HL-60/S4 treated with retinoic acid at 250 ng/mL for 4 days and 3 days (cell line): ENCODE data around the gene TUBB2B.

Experiments used
- in situ Hi-C: fragments of 300-500 bp; cut with MboI; formaldehyde crosslinking; loops from 2 replicates; pipeline ENCODE4 v1.7.0; 2022; ENCODE audit warnings: low sequenced_read_pairs

Gene TUBB2B

GRCh38 chr6:3227363-3228045, at the start of gene TUBB2B:
TUBB2B (minus strand) TSS chr6:3227653; CDS start chr6:3227543, 110 bp downstream.
- in situ Hi-C loops: no loop called here

- in situ Hi-C loops: loop anchor here (10.0 kb wide), 1 partner anchor 458 kb away; no protein-coding TSS in a partner anchor
These were observed 49.8 kb upstream of the TUBB2B start for GRCh38 chr6:3277251-3277650.

- in situ Hi-C loops: loop anchor here (10.0 kb wide), 1 partner anchor 458 kb away; no protein-coding TSS in a partner anchor
These were observed 49.0 kb upstream of the TUBB2B start for GRCh38 chr6:3276174-3277167.

GRCh38 chr6:3273707-3274521, 46.5 kb upstream of the TUBB2B start:
- in situ Hi-C loops: loop anchor here (10.0 to 25.0 kb wide), 2 partner anchors 287 to 461 kb away; partner anchors contain the start of gene NQO2

- in situ Hi-C loops: loop anchor here (10.0 to 25.0 kb wide), 2 partner anchors 286 to 462 kb away; partner anchors contain the start of gene NQO2
These were observed 45.6 kb upstream of the TUBB2B start for GRCh38 chr6:3272911-3273547.

GRCh38 chr6:3271756-3272155, 44.3 kb upstream of the TUBB2B start:
- in situ Hi-C loops: loop anchor here (10.0 to 25.0 kb wide), 2 partner anchors 284 to 463 kb away; partner anchors contain the start of gene NQO2

GRCh38 chr6:3270258-3270657, 42.8 kb upstream of the TUBB2B start:
- in situ Hi-C loops: loop anchor here (10.0 to 25.0 kb wide), 2 partner anchors 283 to 465 kb away; partner anchors contain the start of gene NQO2

GRCh38 chr6:3269281-3269975, 42.0 kb upstream of the TUBB2B start:
- in situ Hi-C loops: loop anchor here (25.0 kb wide), 1 partner anchor 282 kb away; the partner anchor contains the start of gene NQO2

- in situ Hi-C loops: loop anchor here (25.0 kb wide), 1 partner anchor 281 kb away; the partner anchor contains the start of gene NQO2
These were observed 41.2 kb upstream of the TUBB2B start for GRCh38 chr6:3268680-3269079.

- in situ Hi-C loops: loop anchor here (25.0 kb wide), 1 partner anchor 280 kb away; the partner anchor contains the start of gene NQO2
These were observed 39.7 kb upstream of the TUBB2B start for GRCh38 chr6:3267162-3267561.

GRCh38 chr6:3266170-3266569, 38.7 kb upstream of the TUBB2B start:
- in situ Hi-C loops: loop anchor here (25.0 kb wide), 1 partner anchor 279 kb away; the partner anchor contains the start of gene NQO2

GRCh38 chr6:3265671-3266070, 38.2 kb upstream of the TUBB2B start:
- in situ Hi-C loops: loop anchor here (25.0 kb wide), 1 partner anchor 278 kb away; the partner anchor contains the start of gene NQO2

- in situ Hi-C loops: loop anchor here (25.0 kb wide), 1 partner anchor 277 kb away; the partner anchor contains the start of gene NQO2
These were observed 36.9 kb upstream of the TUBB2B start for GRCh38 chr6:3264356-3264755.

GRCh38 chr6:3263096-3263495, 35.6 kb upstream of the TUBB2B start:
- in situ Hi-C loops: loop anchor here (25.0 kb wide), 1 partner anchor 276 kb away; the partner anchor contains the start of gene NQO2

GRCh38 chr6:3261921-3262320, 34.5 kb upstream of the TUBB2B start:
- in situ Hi-C loops: loop anchor here (25.0 kb wide), 1 partner anchor 275 kb away; the partner anchor contains the start of gene NQO2

GRCh38 chr6:3261518-3261820, 34.0 kb upstream of the TUBB2B start:
- in situ Hi-C loops: loop anchor here (25.0 kb wide), 1 partner anchor 274 kb away; the partner anchor contains the start of gene NQO2

- in situ Hi-C loops: loop anchor here (25.0 kb wide), 1 partner anchor 274 kb away; the partner anchor contains the start of gene NQO2
These were observed 33.5 kb upstream of the TUBB2B start for GRCh38 chr6:3260772-3261517.

- in situ Hi-C loops: loop anchor here (25.0 kb wide), 1 partner anchor 273 kb away; the partner anchor contains the start of gene NQO2
These were observed 32.8 kb upstream of the TUBB2B start for GRCh38 chr6:3260296-3260695.
